Lower lobe of right lung (tissue), 2 donors: ENCODE data around the gene HAND2. TPM values are rescaled to one million over a fixed set of nuclear protein-coding genes. Genes with fewer than 3 reads are reported as not detected.

Source experiments
- ATAC-seq, 2 donors: fragments of 200-7000 bp; cut with Tn5 transposase; one replicate each; pipeline ENCODE4 v1.9.1; 2020 to 2022; ENCODE audit warnings: mild to moderate bottlenecking in 2 of 2, moderate library complexity in 2 of 2
- DNase-seq: peaks from one replicate; pipeline ENCODE4 v3.0.0-alpha.2; 2020
- H3K27ac ChIP-seq: fragments of 200-600 bp; one replicate; pipeline ENCODE4 v1.8.0; 2022
- H3K27me3 ChIP-seq: fragments of 200-600 bp; one replicate; pipeline ENCODE4 v1.8.0; 2022; ENCODE audit warnings: low read depth
- H3K36me3 ChIP-seq: fragments of 200-600 bp; one replicate; pipeline ENCODE4 v1.8.0; 2022; ENCODE audit warnings: mild to moderate bottlenecking
- H3K4me1 ChIP-seq: fragments of 200-600 bp; one replicate; pipeline ENCODE4 v1.8.0; 2022
- H3K4me3 ChIP-seq: fragments of 200-600 bp; one replicate; pipeline ENCODE4 v1.8.0; 2022; ENCODE audit warnings: mild to moderate bottlenecking
- H3K9me3 ChIP-seq: fragments of 200-600 bp; one replicate; pipeline ENCODE4 v1.8.0; 2022
- intact Hi-C: fragments of 100-400 bp; cut with DNase I; formaldehyde crosslinking; loops from one replicate; pipeline ENCODE4 v1.11.0; 2022
- total RNA-seq: library from RNA; stranded (reverse); fragmentation: NEBNext Ultra II Directional; extraction: Animal tissue kit (Norgen Biotek cat#: 25700); gene quantifications from one replicate; pipeline ENCODE4 v1.2.1, GENCODE V29; 2021
- TF ChIP-seq, protein P1 (sequence below): fragments of 200-600 bp; IDR thresholded peaks from one replicate; pipeline ENCODE4 v1.8.0; 2022; ENCODE audit warnings: antibody characterized with exemption, mild to moderate bottlenecking
- donor health status: DM: no; HTN: yes; CAD: no; lungs with severe emphysema.

Gene HAND2
- total RNA-seq, 1 donor from 2014 or later = 0.35 TPM

DNA sequence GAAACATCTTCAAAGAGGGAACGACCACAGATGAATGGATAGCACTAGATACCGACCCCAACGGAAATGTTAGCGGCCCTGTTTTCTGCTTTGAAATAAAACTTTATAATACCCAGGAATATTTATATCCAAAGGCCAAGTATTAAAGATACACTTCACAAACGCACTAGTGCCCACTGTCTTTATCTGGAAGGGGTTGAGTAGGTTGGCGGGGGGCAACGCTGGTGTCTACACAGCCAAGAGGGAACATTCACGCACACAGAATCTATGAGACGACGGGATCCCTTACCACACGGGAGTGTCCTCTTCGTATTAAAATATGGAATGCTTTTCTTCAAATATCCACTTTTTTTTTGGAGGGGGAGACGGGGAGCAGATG lies 3.3 kb downstream of the HAND2 start:
- Histone ChIP-seq H3K27ac (no peak overlapping the region), H3K36me3 (no peaks in the 10 kb centered on the region), H3K9me3 (no peaks in the 10 kb centered on the region), H3K4me1 (peaks cover 30% of the 10 kb centered on the region), H3K4me3 (no peak overlapping the region), H3K27me3 (peaks cover 97% of the 10 kb centered on the region)
- intact Hi-C loops = no loop called here
- TF ChIP-seq, protein P1, sequence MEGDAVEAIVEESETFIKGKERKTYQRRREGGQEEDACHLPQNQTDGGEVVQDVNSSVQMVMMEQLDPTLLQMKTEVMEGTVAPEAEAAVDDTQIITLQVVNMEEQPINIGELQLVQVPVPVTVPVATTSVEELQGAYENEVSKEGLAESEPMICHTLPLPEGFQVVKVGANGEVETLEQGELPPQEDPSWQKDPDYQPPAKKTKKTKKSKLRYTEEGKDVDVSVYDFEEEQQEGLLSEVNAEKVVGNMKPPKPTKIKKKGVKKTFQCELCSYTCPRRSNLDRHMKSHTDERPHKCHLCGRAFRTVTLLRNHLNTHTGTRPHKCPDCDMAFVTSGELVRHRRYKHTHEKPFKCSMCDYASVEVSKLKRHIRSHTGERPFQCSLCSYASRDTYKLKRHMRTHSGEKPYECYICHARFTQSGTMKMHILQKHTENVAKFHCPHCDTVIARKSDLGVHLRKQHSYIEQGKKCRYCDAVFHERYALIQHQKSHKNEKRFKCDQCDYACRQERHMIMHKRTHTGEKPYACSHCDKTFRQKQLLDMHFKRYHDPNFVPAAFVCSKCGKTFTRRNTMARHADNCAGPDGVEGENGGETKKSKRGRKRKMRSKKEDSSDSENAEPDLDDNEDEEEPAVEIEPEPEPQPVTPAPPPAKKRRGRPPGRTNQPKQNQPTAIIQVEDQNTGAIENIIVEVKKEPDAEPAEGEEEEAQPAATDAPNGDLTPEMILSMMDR = no peak
- DNase-seq (no peak), ATAC-seq (no peak)

DNA sequence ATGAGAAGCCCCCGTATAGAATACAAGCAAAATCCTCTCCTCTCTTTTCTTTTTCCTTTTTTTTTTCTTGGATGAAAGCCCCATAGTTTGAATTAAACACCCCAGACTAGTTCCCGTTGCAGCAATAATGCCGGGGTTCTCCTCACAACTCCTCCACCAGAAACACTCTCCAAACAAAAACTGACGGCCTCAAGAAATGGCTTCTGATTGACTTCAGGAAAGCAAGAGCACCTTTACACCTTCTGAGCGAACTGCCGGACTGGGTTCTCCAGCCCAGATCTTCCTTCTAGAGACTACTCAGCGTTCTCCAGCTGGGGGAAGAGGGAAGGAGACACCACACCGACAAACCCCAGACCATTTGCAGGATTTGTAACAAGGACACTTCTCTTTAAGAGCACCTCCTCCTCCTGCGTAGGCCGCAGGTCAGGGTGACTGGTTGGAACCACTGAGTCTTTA lies 4.0 kb downstream of the HAND2 start:
- DNase-seq = no peak
- peaks cover 97% of the 10 kb centered on the region for H3K27me3 ChIP-seq
- no peak for ATAC-seq
- TF ChIP-seq, protein P1 = no peak
- H3K36me3 ChIP-seq = no peaks in the 10 kb centered on the region
- H3K4me1 ChIP-seq = peaks cover 36% of the 10 kb centered on the region
- H3K27ac ChIP-seq = no peak overlapping the region
- H3K9me3 ChIP-seq = no peaks in the 10 kb centered on the region
- no peak overlapping the region for H3K4me3 ChIP-seq
- intact Hi-C loops = no loop called here

DNA sequence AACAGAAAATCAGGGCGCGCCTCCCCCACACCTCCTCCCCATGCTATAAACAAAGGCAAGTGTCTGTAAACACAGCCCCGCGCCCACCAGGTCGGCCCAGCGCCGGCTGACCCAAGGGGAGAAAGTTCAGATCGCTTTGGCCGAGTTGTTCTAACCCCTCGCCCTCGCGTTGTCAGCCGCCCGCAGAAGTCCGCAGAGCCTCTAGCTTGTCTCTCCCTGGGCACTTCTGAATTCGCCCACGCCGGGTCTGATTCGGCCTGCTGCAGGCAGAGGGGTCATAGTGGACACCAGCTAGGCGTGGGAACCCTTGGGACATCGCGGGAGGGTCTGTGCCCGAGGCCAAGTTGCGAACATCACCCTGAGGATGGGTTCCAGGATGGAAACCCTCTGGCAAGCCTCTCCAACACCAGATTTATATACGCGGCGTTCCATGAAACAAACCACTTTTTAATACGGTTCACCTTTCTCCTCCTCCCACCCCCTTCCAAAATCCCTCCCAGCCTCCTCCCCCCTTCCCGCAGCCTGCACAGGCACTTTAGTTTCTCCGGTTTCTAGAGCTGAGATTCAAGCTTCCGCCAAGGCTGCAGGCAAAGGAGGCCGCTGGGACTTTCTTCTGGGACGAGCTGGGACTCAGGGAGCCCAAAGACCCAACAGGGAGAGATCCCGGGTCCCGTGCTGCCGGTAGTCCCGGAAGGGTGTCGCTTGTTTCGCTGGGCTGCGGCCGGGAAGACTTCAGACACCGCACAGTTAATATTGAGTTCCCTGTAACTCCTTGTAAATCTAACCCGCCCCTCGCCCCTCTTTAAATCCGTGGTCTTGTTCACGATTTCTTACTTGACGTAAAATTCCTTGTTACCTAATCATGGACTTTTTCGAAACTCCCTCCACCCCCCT lies 4.7 kb downstream of the HAND2 start:
- peaks cover 97% of the 10 kb centered on the region for H3K27me3 ChIP-seq
- no peaks in the 10 kb centered on the region for H3K36me3 ChIP-seq
- intact Hi-C loops = no loop called here
- H3K9me3 ChIP-seq = no peaks in the 10 kb centered on the region
- TF ChIP-seq, protein P1 = no peak
- ATAC-seq = no peak
- peaks cover 31% of the 10 kb centered on the region for H3K4me1 ChIP-seq
- no peak overlapping the region for H3K4me3 ChIP-seq
- no peak overlapping the region for H3K27ac ChIP-seq
- DNase-seq = no peak

DNA sequence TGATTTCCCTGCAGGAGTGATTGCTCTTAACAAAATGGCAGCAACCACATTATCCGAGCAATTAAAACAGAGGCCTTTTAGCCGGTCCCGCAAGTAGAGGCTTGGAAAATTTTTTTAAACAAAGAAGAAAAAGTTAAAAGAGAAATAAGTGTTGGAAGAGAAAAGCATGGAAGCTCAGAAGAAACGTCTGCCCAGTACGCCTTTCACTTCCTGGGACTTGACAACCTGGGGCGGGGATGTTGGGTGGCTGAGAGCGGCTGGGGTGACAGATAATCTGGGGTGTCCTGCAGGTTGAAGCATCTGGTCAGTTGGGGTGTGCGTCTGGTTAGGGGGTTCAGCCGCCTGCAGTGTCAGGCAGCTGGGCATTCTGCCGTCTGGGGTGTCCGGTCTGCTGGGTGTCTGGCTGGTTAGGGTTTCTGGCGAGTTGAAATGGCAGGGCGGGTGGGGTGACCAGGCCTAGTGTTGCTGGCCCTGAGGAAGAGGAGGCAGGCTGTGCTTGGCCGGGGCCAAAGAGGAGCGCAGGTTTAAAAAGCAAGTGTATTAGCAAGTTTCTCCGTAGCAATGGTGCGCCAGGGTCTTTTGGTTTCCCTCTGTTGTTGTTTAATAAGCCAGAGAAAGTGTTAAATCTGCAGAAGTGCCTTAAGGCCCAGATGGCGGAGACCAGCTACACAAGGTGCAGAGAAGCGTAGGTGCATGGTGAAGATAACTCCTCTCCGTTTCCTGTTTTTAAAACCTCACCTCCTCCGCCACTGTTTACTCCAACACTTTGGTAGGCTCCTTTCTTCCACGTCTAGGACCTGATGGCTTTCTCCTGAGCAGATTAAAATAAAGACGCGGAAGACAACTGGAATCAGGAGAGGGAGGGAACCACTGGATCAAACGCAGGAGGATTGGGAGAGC lies 5.6 kb downstream of the HAND2 start:
- H3K4me3 ChIP-seq = no peak overlapping the region
- peaks cover 25% of the 10 kb centered on the region for H3K4me1 ChIP-seq
- TF ChIP-seq, protein P1 = no peak
- intact Hi-C loops = no loop called here
- no peaks in the 10 kb centered on the region for H3K9me3 ChIP-seq
- ATAC-seq = no peak
- no peaks in the 10 kb centered on the region for H3K36me3 ChIP-seq
- H3K27me3 ChIP-seq = peaks cover 97% of the 10 kb centered on the region
- no peak for DNase-seq
- H3K27ac ChIP-seq = no peak overlapping the region

DNA sequence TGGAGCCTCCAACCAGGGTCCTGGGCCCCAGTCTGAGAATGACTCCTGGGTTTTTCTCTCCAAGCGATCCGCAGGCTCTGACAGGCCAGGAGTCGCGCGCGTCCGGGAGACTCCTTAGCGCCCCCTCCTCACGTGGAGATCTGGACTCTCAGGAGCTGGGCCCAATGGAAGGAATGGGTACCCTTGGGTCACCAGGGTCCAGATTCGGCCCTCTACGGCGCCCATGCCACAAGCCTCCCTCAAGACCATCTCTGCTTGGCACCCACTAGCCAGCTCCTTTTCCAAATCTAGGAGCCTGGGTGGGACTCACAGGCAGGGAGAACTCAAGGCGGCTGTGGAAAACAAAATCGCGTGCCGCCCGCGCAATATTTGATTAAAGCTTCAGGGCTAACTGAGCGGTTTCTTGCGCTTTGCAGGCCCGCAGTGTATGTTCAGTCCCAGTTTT lies 7.1 kb downstream of the HAND2 start:
- ATAC-seq (no peak), DNase-seq (no peak)

More for the DNA sequence above, 7.1 kb downstream of the HAND2 start:
- Histone ChIP-seq H3K27me3 (peaks cover 100% of the 10 kb centered on the region), H3K4me1 (peaks cover 33% of the 10 kb centered on the region), H3K36me3 (no peaks in the 10 kb centered on the region), H3K9me3 (no peaks in the 10 kb centered on the region), H3K4me3 (peak overlapping the region; percentile 35), H3K27ac (no peak overlapping the region)
- TF ChIP-seq, protein P1 = no peak
- intact Hi-C loops = no loop called here
